Brain microvascular endothelial cell (primary cell): ENCODE data around the gene SHISA5.
"Not testable (repeated sequence)": the region's sequence is repeated elsewhere in the genome, so short reads cannot be mapped to it uniquely, and the experiment has no call there.

ENCODE experiments used
- DNase-seq: peaks from one replicate; pipeline ENCODE4 v3.0.0-alpha.2; 2020
- H3K27ac ChIP-seq: fragments of 250-450 bp; sonication (Bioruptor Pico); 2 replicates; pipeline ENCODE4 v1.5.1; 2020; ENCODE audit warnings: mild to moderate bottlenecking, moderate library complexity
- H3K27me3 ChIP-seq: fragments of 250-450 bp; sonication (Bioruptor Pico); replicated peaks from 2 replicates; pipeline ENCODE4 v1.5.1; 2020; ENCODE audit warnings: mild to moderate bottlenecking
- H3K36me3 ChIP-seq: fragments of 250-450 bp; sonication (Bioruptor Pico); replicated peaks from 2 replicates; pipeline ENCODE4 v1.5.1; 2020; ENCODE audit warnings: mild to moderate bottlenecking
- H3K4me3 ChIP-seq: 2 replicates; pipeline ENCODE4 v1.5.1; 2011; ENCODE audit warnings: low read depth, mild to moderate bottlenecking, control low read depth, low read length, moderate library complexity
- CTCF ChIP-seq: IDR thresholded peaks from 2 replicates; pipeline ENCODE4 v1.5.1; 2011; ENCODE audit warnings: low read depth, mild to moderate bottlenecking, moderate library complexity, low read length, control low read depth, inconsistent platforms; ENCODE audit errors: missing control alignments
- in situ Hi-C: cut with HindIII; loops from 2 replicates; pipeline ENCODE4 v1.10.0; 2017; ENCODE audit warnings: low sequenced_read_pairs, low pct_ligation_motif_present

The SHISA5 gene

GRCh38 chr3:48493203-48493501, 10.8 kb downstream of the SHISA5 start:
- no peak overlapping the region for H3K4me3 ChIP-seq
- TF ChIP-seq CTCF, result no peak
- DNase-seq, result no peak
- no peak overlapping the region for H3K27ac ChIP-seq
- no peaks in the 10 kb centered on the region for H3K27me3 ChIP-seq
- in situ Hi-C loops, result no loop called here
- H3K36me3 ChIP-seq, result no peaks in the 10 kb centered on the region

- Histone ChIP-seq H3K27ac (no peak overlapping the region), H3K27me3 (no peaks in the 10 kb centered on the region), H3K4me3 (no peak overlapping the region), H3K36me3 (no peaks in the 10 kb centered on the region)
- in situ Hi-C loops, result no loop called here
- DNase-seq, result no peak
- no peak for TF ChIP-seq CTCF
These were observed 11.3 kb downstream of the SHISA5 start for GRCh38 chr3:48492461-48493202.

GRCh38 chr3:48486952-48487351, 17.0 kb downstream of the SHISA5 start:
- Histone ChIP-seq H3K27ac (no peak overlapping the region), H3K4me3 (no peak overlapping the region), H3K36me3 (no peaks in the 10 kb centered on the region), H3K27me3 (no peaks in the 10 kb centered on the region)
- no peak for TF ChIP-seq CTCF
- in situ Hi-C loops, result no loop called here
- no peak for DNase-seq

- H3K27me3 ChIP-seq, H3K4me3 ChIP-seq, in situ Hi-C loops, DNase-seq, H3K36me3 ChIP-seq, H3K27ac ChIP-seq: not testable (repeated sequence)
These were observed 21.2 kb downstream of the SHISA5 start for GRCh38 chr3:48482822-48483221.

- in situ Hi-C loops, H3K36me3 ChIP-seq, H3K27ac ChIP-seq, H3K4me3 ChIP-seq, H3K27me3 ChIP-seq, DNase-seq: not testable (repeated sequence)
These were observed 23.1 kb downstream of the SHISA5 start for GRCh38 chr3:48480891-48481290.

GRCh38 chr3:48478626-48479555, 25.1 kb downstream of the SHISA5 start:
- in situ Hi-C loops, result no loop called here
- H3K27me3 ChIP-seq, result no peaks in the 10 kb centered on the region
- no peak overlapping the region for H3K27ac ChIP-seq
- H3K36me3 ChIP-seq, result no peaks in the 10 kb centered on the region
- no peak overlapping the region for H3K4me3 ChIP-seq
- no peak for DNase-seq
- no peak for TF ChIP-seq CTCF
